Bronchial smooth muscle cell (primary cell): ENCODE data around the gene ELOA. TPM values are rescaled to one million over a fixed set of nuclear protein-coding genes. Genes with fewer than 3 reads are reported as not detected.

Experiments
- total RNA-seq: library from RNA; depleted of rRNA; stranded (reverse); fragments of >200 nt; gene quantifications from 2 replicates; pipeline ENCODE4 v1.2.1, GENCODE V29; 2014

Gene ELOA
- 11.8 and 13.4 TPM in 2 replicates for total RNA-seq

GRCh38 chr1:23743287-23744152 is at the start of gene ELOA:
ELOA (plus strand) TSS chr1:23743471; CDS start chr1:23743504, 33 bp downstream.

GRCh38 chr1:23777979-23778814 is 34.9 kb downstream of the ELOA start, which contains the start of gene PITHD1:
PITHD1 (plus strand) TSS chr1:23778418; CDS start chr1:23778516, 98 bp downstream.

GRCh38 chr1:23790696-23791515 is 47.6 kb downstream of the ELOA start, which contains the start of gene LYPLA2:
LYPLA2 (plus strand) TSS chr1:23791145; CDS start chr1:23792683, 1,538 bp downstream.

GRCh38 chr1:23800400-23801337 is 57.4 kb downstream of the ELOA start, which contains the start of gene GALE:
GALE (minus strand) TSS chr1:23800754; CDS start chr1:23799007, 1,747 bp downstream.

Other genes with a start within 250 kb of the ELOA start
- gene E2F2, start 212.2 kb upstream of the ELOA start, total RNA-seq, result under 0.01 TPM in 1 of 2 replicates, not detected in the other
- gene ID3, start 184.0 kb upstream of the ELOA start, total RNA-seq, result 78.9 and 285 TPM in 2 replicates
- gene RPL11, start 51.7 kb upstream of the ELOA start, total RNA-seq, result 1,375 and 1,533 TPM in 2 replicates
- gene PITHD1, start 34.9 kb downstream of the ELOA start, total RNA-seq, result 24.5 and 36.4 TPM in 2 replicates
- 21.0 and 26.5 TPM in 2 replicates for gene LYPLA2, start 47.7 kb downstream of the ELOA start, total RNA-seq
- 8.1 and 12.8 TPM in 2 replicates for gene GALE, start 57.3 kb downstream of the ELOA start, total RNA-seq
- 56.2 and 70.0 TPM in 2 replicates for gene HMGCL, start 82.0 kb downstream of the ELOA start, total RNA-seq
- gene FUCA1, start 124.8 kb downstream of the ELOA start, total RNA-seq, result 3.3 and 3.9 TPM in 2 replicates
- not detected in 2 replicates for gene CNR2, start 169.9 kb downstream of the ELOA start, total RNA-seq
- 83.2 and 213 TPM in 2 replicates for gene PNRC2, start 216.4 kb downstream of the ELOA start, total RNA-seq
- 65.6 and 89.6 TPM in 2 replicates for gene SRSF10, start 236.9 kb downstream of the ELOA start, total RNA-seq